Gastroesophageal sphincter (tissue), 3 donors: Measurements from ENCODE around the gene FSTL5.

Source experiments
- CTCF ChIP-seq, 4 experiments: fragments of 200-600 bp in 2 of 4; fragments of 450-650 bp in 2 of 4; sonication (generic) in 1 of 4; IDR thresholded peaks; one replicate each; pipeline ENCODE4 v1.5.1; 2017 to 2019; ENCODE audit warnings: antibody characterized with exemption in 4 of 4, mild to moderate bottlenecking in 2 of 4, moderate library complexity in 2 of 4
- POLR2A ChIP-seq, 2 donors: fragments of 450-650 bp; IDR thresholded peaks; one replicate each; pipeline ENCODE4 v1.6.1; 2017; ENCODE audit warnings: antibody characterized with exemption in 2 of 2, mild to moderate bottlenecking in 2 of 2, moderate library complexity in 1 of 2

- TF ChIP-seq CTCF (IDR thresholded peaks at IDR 0.05): no peak
- no peak for TF ChIP-seq POLR2A (IDR thresholded peaks at IDR 0.05)
Measured at GRCh38 chr4:161573836-161574235, 590.0 kb downstream of the FSTL5 start.
